OCI-LY1 (cell line): ENCODE measurements around the gene CASKIN2.

Experiments used
- H2AFZ ChIP-seq: fragments of 200-600 bp; sonication (generic), shearing (Covaris generic); 2 replicates; pipeline ENCODE4 v1.6.0; 2014; ENCODE audit warnings: antibody characterized with exemption, mild to moderate bottlenecking, low read length
- H3F3A ChIP-seq: fragments of 200-600 bp; sonication (generic), shearing (Covaris generic); 2 replicates; pipeline ENCODE4 v1.6.0; 2014; ENCODE audit warnings: mild to moderate bottlenecking, antibody characterized with exemption, low read length, moderate library complexity; ENCODE audit not compliant: insufficient read depth
- H3K27ac ChIP-seq: fragments of 200-600 bp; sonication (generic); 2 replicates; pipeline ENCODE4 v1.5.1; 2014; ENCODE audit warnings: low read length, mixed run types, mild to moderate bottlenecking, low read depth; ENCODE audit not compliant: poor library complexity, severe bottlenecking
- H3K27me3 ChIP-seq: fragments of 200-600 bp; sonication (generic); 2 replicates; pipeline ENCODE4 v1.6.0; 2014; ENCODE audit warnings: antibody characterized with exemption, mild to moderate bottlenecking, low read length, moderate library complexity; ENCODE audit not compliant: insufficient read depth
- H3K36me3 ChIP-seq: fragments of 200-600 bp; sonication (generic); 2 replicates; pipeline ENCODE4 v1.6.1; 2014; ENCODE audit warnings: mild to moderate bottlenecking, antibody characterized with exemption, low read length, moderate library complexity, mixed read lengths; ENCODE audit not compliant: insufficient read depth
- H3K4me1 ChIP-seq: fragments of 200-600 bp; sonication (generic); 2 replicates; pipeline ENCODE4 v1.5.1; 2014; ENCODE audit warnings: mild to moderate bottlenecking, low read length, moderate library complexity; ENCODE audit not compliant: insufficient read depth, severe bottlenecking
- H3K4me2 ChIP-seq: fragments of 200-600 bp; sonication (generic), shearing (Covaris generic); 2 replicates; pipeline ENCODE4 v1.6.1; 2014; ENCODE audit warnings: low read length
- H3K4me3 ChIP-seq: fragments of 200-600 bp; sonication (generic); 2 replicates; pipeline ENCODE4 v1.5.1; 2014; ENCODE audit warnings: low read length, low read depth, mild to moderate bottlenecking, mixed read lengths; ENCODE audit not compliant: poor library complexity, severe bottlenecking
- H3K79me2 ChIP-seq: fragments of 200-600 bp; shearing (Covaris generic); 2 replicates; pipeline ENCODE4 v1.6.1; 2016; ENCODE audit warnings: mixed run types, low read length, mixed read lengths; ENCODE audit not compliant: insufficient read depth
- H3K9ac ChIP-seq: fragments of 200-600 bp; sonication (generic), shearing (Covaris generic); 2 replicates; pipeline ENCODE4 v1.6.1; 2014; ENCODE audit warnings: mild to moderate bottlenecking, low read length, mixed read lengths
- H3K9me2 ChIP-seq: fragments of 200-600 bp; sonication (generic), shearing (Covaris generic); 2 replicates; pipeline ENCODE4 v1.6.1; 2014; ENCODE audit warnings: low read depth, mild to moderate bottlenecking, low read length, mixed read lengths
- H3K9me3 ChIP-seq: fragments of 200-600 bp; shearing (Covaris generic); 2 replicates; pipeline ENCODE4 v1.6.1; 2014; ENCODE audit warnings: low read length, mixed read lengths
- H4K20me1 ChIP-seq: fragments of 200-600 bp; sonication (generic), shearing (Covaris generic); 2 replicates; pipeline ENCODE4 v1.6.0; 2016; ENCODE audit warnings: mild to moderate bottlenecking, low read length; ENCODE audit not compliant: insufficient read depth
- CTCF ChIP-seq: fragments of 200-600 bp; sonication (generic), shearing (Covaris generic); IDR thresholded peaks from 2 replicates; pipeline ENCODE4 v1.5.1; 2017; ENCODE audit warnings: mild to moderate bottlenecking, antibody characterized with exemption, low read length, moderate library complexity, mixed read lengths
- EZH2 ChIP-seq: fragments of 200-600 bp; sonication (generic), shearing (Covaris generic); IDR thresholded peaks from 2 replicates; pipeline ENCODE4 v1.8.0; 2017; ENCODE audit warnings: borderline replicate concordance, mixed run types, mild to moderate bottlenecking, antibody characterized with exemption, low read length, moderate library complexity, mixed read lengths

Gene CASKIN2

GRCh38 chr17:75468291-75468754, 47.0 kb downstream of the CASKIN2 start:
- no peak overlapping the region for H3K4me2 ChIP-seq
- H3K4me3 ChIP-seq: no peak overlapping the region
- H3K36me3 ChIP-seq: peaks cover 7% of the 10 kb centered on the region; the same call in 1 of the 2 replicates
- H2AFZ ChIP-seq: no peak overlapping the region
- no peak overlapping the region for H3K9ac ChIP-seq
- H3K4me1 ChIP-seq: peaks cover 9% of the 10 kb centered on the region
- H4K20me1 ChIP-seq: no peaks in the 10 kb centered on the region
- H3K9me2 ChIP-seq: no peaks in the 10 kb centered on the region
- no peak overlapping the region for H3K27ac ChIP-seq
- no peaks in the 10 kb centered on the region for H3K79me2 ChIP-seq
- H3K9me3 ChIP-seq: no peaks in the 10 kb centered on the region
- H3K27me3 ChIP-seq: no peaks in the 10 kb centered on the region
- TF ChIP-seq CTCF (no peak), EZH2 (no peak)
- H3F3A ChIP-seq: no peaks in the 10 kb centered on the region

GRCh38 chr17:75465039-75465438, 50.3 kb downstream of the CASKIN2 start:
- no peak overlapping the region for H3K4me3 ChIP-seq
- H3K4me1 ChIP-seq: peaks cover 8% of the 10 kb centered on the region
- no peaks in the 10 kb centered on the region for H3K9me3 ChIP-seq
- H3K9me2 ChIP-seq: no peaks in the 10 kb centered on the region
- H3K4me2 ChIP-seq: no peak overlapping the region
- H3F3A ChIP-seq: no peaks in the 10 kb centered on the region
- no peak overlapping the region for H3K9ac ChIP-seq
- no peaks in the 10 kb centered on the region for H3K27me3 ChIP-seq
- TF ChIP-seq EZH2 (no peak), CTCF (no peak)
- H3K27ac ChIP-seq: no peak overlapping the region
- H3K79me2 ChIP-seq: no peaks in the 10 kb centered on the region
- H2AFZ ChIP-seq: no peak overlapping the region
- no peaks in the 10 kb centered on the region for H3K36me3 ChIP-seq
- H4K20me1 ChIP-seq: no peaks in the 10 kb centered on the region

- Histone ChIP-seq H4K20me1 (no peaks in the 10 kb centered on the region), H3K36me3 (no peaks in the 10 kb centered on the region), H3K9me3 (no peaks in the 10 kb centered on the region), H3K4me1 (peaks cover 21% of the 10 kb centered on the region), H3K79me2 (no peaks in the 10 kb centered on the region), H3F3A (no peaks in the 10 kb centered on the region), H3K9me2 (no peaks in the 10 kb centered on the region), H3K9ac (no peak overlapping the region), H2AFZ (no peak overlapping the region), H3K4me3 (no peak overlapping the region), H3K4me2 (no peak overlapping the region), H3K27me3 (no peaks in the 10 kb centered on the region), H3K27ac (no peak overlapping the region)
- TF ChIP-seq EZH2: no peak
- TF ChIP-seq CTCF: no peak
Measured at GRCh38 chr17:75463603-75464002, 51.7 kb downstream of the CASKIN2 start.
